HG03558 (cell line): ENCODE data around the gene MAGEA10.

Experiments used
- ATAC-seq: cut with Tn5 transposase; IDR thresholded peaks from one replicate; pipeline ENCODE4 v1.9.1; 2021; ENCODE audit warnings: moderate number of reproducible peaks; ENCODE audit not compliant: unreplicated experiment; ENCODE audit errors: extremely low read depth

The MAGEA10 gene

DNA sequence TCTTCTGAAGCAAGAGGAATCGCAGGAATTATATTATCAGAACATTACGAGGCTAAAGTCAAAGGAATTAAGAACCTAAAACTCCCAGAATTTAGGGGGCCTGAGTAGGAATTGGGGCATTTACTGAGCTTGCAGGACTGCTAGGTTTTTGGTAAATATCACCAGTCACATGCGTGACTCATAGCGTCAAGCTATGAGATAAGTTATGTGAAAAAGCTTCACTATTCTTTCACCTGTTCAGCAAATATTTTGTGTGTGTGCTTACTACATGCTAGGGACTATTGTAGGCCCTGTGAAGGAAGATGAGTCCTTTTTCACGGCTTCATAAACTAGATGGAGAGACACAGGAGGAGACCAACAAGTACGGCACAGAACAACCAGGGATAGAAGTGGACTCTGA lies 52.2 kb downstream of the MAGEA10 start:
- ATAC-seq: no peak
